ENCODE measurements around the gene PTHLH. TPM values are rescaled to one million over a fixed set of nuclear protein-coding genes. Genes with fewer than 3 reads are reported as not detected.

PTHLH gene
- total RNA-seq = not detected
- total RNA-seq (2013) = not detected

DNA sequence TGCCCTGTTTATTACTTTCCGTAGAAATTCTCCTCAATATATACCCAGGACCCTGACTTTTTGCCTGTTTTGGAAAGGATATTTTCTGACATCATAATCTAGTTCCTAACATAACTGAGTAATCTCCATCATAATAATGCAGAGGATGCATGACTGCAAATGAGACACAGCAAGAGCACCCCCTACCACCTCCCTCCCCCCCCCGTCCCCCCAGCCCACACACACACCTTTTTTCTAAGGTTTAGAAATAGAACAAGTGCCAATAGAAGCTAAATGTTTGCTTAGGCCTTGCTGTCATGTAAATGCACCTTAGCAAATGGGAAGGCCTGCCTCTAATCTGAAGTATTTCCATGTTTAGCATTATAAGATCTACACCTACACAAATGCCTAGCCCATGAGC is at the start of gene PTHLH:
TSS of gene PTHLH (minus strand) at position 13 of the 400 bp plus-strand sequence. CDS start 3,239 bp downstream, outside the sequence.
- WGBS (ENCODE audit: insufficient coverage) = 73% methylated on average over 1 of the region's 2 CpGs
- ATAC-seq = no peak
- no peak within 1 kb of the TSS for H3K4me3 Mint-ChIP-seq
- peaks cover 7 to 12% of the 10 kb centered on the region in 2 donors for H3K4me1 Mint-ChIP-seq
- TF ChIP-seq, protein P1, sequence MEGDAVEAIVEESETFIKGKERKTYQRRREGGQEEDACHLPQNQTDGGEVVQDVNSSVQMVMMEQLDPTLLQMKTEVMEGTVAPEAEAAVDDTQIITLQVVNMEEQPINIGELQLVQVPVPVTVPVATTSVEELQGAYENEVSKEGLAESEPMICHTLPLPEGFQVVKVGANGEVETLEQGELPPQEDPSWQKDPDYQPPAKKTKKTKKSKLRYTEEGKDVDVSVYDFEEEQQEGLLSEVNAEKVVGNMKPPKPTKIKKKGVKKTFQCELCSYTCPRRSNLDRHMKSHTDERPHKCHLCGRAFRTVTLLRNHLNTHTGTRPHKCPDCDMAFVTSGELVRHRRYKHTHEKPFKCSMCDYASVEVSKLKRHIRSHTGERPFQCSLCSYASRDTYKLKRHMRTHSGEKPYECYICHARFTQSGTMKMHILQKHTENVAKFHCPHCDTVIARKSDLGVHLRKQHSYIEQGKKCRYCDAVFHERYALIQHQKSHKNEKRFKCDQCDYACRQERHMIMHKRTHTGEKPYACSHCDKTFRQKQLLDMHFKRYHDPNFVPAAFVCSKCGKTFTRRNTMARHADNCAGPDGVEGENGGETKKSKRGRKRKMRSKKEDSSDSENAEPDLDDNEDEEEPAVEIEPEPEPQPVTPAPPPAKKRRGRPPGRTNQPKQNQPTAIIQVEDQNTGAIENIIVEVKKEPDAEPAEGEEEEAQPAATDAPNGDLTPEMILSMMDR (IDR thresholded peaks at IDR 0.05) = no peak
- Histone ChIP-seq H3K27me3 (ENCODE audit: control insufficient read depth, insufficient read depth, low read length) (peaks cover 50% of the 10 kb centered on the region), H3K9me3 (ENCODE audit: control insufficient read depth, insufficient read depth, low read length) (no peaks in the 10 kb centered on the region), H3K4me1 (ENCODE audit: control insufficient read depth, insufficient read depth, low read length) (peaks cover 12% of the 10 kb centered on the region), H3K27ac (ENCODE audit: low read length) (no peak within 1 kb of the TSS), H3K36me3 (ENCODE audit: control insufficient read depth, insufficient read depth, low read length) (no peaks in the 10 kb centered on the region), H3K4me3 (ENCODE audit: low read length) (no peak within 1 kb of the TSS)
- peaks cover 0 to 2% of the 10 kb centered on the region in 2 donors for H3K9me3 Mint-ChIP-seq
- peaks cover 56 to 71% of the 10 kb centered on the region in 2 donors for H3K27me3 Mint-ChIP-seq (ENCODE audit: low read depth in 2 of 2)
- no peak for DNase-seq
- H3K27ac Mint-ChIP-seq = no peak within 1 kb of the TSS
- intact Hi-C loops (cut with micrococcal nuclease) = no loop called here
- H3K36me3 Mint-ChIP-seq = peaks cover 5% of the 10 kb centered on the region

DNA sequence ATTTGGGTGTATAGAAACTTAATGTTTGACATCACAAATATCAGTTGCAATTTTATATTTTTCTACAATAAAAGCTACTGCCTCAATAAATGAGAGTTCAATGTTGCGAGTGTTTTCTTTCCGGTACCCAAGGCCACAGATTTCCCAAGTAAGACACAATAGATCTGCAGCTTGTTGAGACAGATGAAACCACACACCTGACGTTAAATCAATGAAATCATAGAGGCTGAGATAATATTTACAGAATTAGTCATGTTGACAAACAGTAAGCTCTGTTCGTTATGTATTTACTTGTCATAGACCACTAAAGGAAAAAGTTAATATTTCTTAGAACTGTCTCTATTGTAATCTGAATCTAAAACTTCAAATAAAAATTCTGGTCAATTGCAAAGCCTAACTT is 49.2 kb upstream of the PTHLH start:
- Histone ChIP-seq H3K4me1 (ENCODE audit: control insufficient read depth, insufficient read depth, low read length) (no peaks in the 10 kb centered on the region), H3K27me3 (ENCODE audit: control insufficient read depth, insufficient read depth, low read length) (no peaks in the 10 kb centered on the region), H3K9me3 (ENCODE audit: control insufficient read depth, insufficient read depth, low read length) (no peaks in the 10 kb centered on the region), H3K36me3 (ENCODE audit: control insufficient read depth, insufficient read depth, low read length) (no peaks in the 10 kb centered on the region), H3K27ac (ENCODE audit: low read length) (no peak overlapping the region), H3K4me3 (ENCODE audit: low read length) (no peak overlapping the region)
- Mint-ChIP-seq H3K4me3 (no peak overlapping the region), H3K27me3 (ENCODE audit: low read depth in 2 of 2) (no peaks in the 10 kb centered on the region), H3K27ac (no peak overlapping the region), H3K4me1 (no peaks in the 10 kb centered on the region), H3K36me3 (no peaks in the 10 kb centered on the region), H3K9me3 (peaks cover 0 to under 1% of the 10 kb centered on the region in 2 donors)
- 92% methylated on average over 3 of the region's 4 CpGs for WGBS (ENCODE audit: insufficient coverage)
- ATAC-seq (no peak), DNase-seq (no peak)
- intact Hi-C loops (cut with micrococcal nuclease) = no loop called here
- TF ChIP-seq, protein P1 (IDR thresholded peaks at IDR 0.05) = no peak

DNA sequence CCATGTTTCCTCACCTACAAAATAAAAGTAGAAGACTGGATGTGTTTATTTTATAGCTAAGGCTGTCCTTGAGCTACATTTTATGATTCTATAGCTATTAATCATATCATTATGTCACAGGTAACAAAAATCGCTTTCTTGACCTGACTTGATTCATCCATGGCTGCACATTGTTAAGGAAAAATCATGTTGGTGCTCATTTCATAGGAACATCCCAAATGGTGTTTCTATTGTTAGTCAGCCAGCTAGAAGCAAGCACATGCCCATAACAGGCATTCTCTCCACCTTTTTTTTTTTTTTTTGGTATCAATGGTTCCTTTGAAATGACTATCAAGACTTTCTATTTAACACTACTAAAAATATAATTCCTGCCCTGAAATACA is 45.3 kb upstream of the PTHLH start:
- no peaks in the 10 kb centered on the region for H3K27me3 Mint-ChIP-seq (ENCODE audit: low read depth in 2 of 2)
- H3K27ac Mint-ChIP-seq = no peak overlapping the region
- Histone ChIP-seq H3K4me3 (ENCODE audit: low read length) (no peak overlapping the region), H3K27me3 (ENCODE audit: control insufficient read depth, insufficient read depth, low read length) (no peaks in the 10 kb centered on the region), H3K27ac (ENCODE audit: low read length) (no peak overlapping the region), H3K36me3 (ENCODE audit: control insufficient read depth, insufficient read depth, low read length) (no peaks in the 10 kb centered on the region), H3K4me1 (ENCODE audit: control insufficient read depth, insufficient read depth, low read length) (no peaks in the 10 kb centered on the region), H3K9me3 (ENCODE audit: control insufficient read depth, insufficient read depth, low read length) (no peaks in the 10 kb centered on the region)
- DNase-seq (no peak), ATAC-seq (no peak)
- H3K36me3 Mint-ChIP-seq = no peaks in the 10 kb centered on the region
- 58% methylated on average over 1 of the region's 1 CpG for WGBS (ENCODE audit: insufficient coverage)
- TF ChIP-seq, protein P1 (IDR thresholded peaks at IDR 0.05) = no peak
- no peak overlapping the region for H3K4me3 Mint-ChIP-seq
- peaks cover 0 to 2% of the 10 kb centered on the region in 2 donors for H3K9me3 Mint-ChIP-seq
- intact Hi-C loops (cut with micrococcal nuclease) = no loop called here
- H3K4me1 Mint-ChIP-seq = no peaks in the 10 kb centered on the region

DNA sequence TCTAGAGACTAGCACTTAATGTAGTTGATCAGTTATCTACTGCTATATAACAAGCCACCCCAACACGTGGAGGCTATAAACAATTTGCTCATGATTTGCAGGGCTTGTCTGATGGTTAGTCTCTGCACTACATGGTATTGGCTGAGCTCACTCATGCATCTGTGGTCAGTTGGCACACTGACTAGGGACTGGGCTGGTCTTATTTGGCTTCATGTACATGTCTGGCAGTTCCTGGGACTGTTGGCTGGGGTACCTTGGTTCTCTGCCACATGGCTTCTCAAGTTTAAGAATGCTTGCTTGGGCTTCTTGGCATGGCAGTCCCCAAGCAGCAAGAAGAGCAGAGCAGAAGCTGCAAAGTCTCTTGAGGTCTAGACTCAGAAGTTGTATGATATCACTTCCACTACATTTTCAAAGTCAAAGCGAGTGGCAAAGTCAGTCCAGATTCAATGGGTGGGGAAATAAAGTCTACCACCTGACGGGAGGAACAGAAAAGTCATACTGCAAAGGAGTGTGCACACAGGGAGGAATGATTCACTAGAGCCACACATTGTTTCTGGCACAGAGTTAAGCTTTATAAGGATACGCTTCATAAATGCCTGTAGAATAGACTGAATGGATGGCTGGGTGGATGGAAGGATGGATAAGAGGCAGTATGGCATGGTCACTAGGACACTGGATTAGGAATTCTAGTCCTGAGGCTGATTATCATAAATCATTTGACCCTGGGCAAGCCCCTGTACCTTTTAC is 44.8 kb upstream of the PTHLH start:
- TF ChIP-seq, protein P1 (IDR thresholded peaks at IDR 0.05) = no peak
- Mint-ChIP-seq H3K4me1 (no peaks in the 10 kb centered on the region), H3K27me3 (ENCODE audit: low read depth in 2 of 2) (no peaks in the 10 kb centered on the region), H3K4me3 (no peak overlapping the region), H3K27ac (no peak overlapping the region), H3K9me3 (peaks cover 0 to 2% of the 10 kb centered on the region in 2 donors), H3K36me3 (no peaks in the 10 kb centered on the region)
- H3K4me3 ChIP-seq (ENCODE audit: low read length) = no peak overlapping the region
- intact Hi-C loops (cut with micrococcal nuclease) = no loop called here
- no peak overlapping the region for H3K27ac ChIP-seq (ENCODE audit: low read length)
- DNase-seq (no peak), ATAC-seq (no peak)
- H3K36me3 ChIP-seq (ENCODE audit: control insufficient read depth, insufficient read depth, low read length) = no peaks in the 10 kb centered on the region
- H3K27me3 ChIP-seq (ENCODE audit: control insufficient read depth, insufficient read depth, low read length) = no peaks in the 10 kb centered on the region
- 90% methylated on average over 4 of the region's 4 CpGs for WGBS (ENCODE audit: insufficient coverage)
- H3K9me3 ChIP-seq (ENCODE audit: control insufficient read depth, insufficient read depth, low read length) = no peaks in the 10 kb centered on the region
- no peaks in the 10 kb centered on the region for H3K4me1 ChIP-seq (ENCODE audit: control insufficient read depth, insufficient read depth, low read length)
